NCI-H2196 treated with DMSO at 0.1 percent for 48 hours (cell line): ENCODE data around the gene CD74.

ENCODE experiments used
- DNase-seq: peaks from one replicate; lab custom pipeline; 2025; ENCODE audit not compliant: unreplicated experiment; lab: John Stamatoyannopoulos, UW

The CD74 gene

DNA sequence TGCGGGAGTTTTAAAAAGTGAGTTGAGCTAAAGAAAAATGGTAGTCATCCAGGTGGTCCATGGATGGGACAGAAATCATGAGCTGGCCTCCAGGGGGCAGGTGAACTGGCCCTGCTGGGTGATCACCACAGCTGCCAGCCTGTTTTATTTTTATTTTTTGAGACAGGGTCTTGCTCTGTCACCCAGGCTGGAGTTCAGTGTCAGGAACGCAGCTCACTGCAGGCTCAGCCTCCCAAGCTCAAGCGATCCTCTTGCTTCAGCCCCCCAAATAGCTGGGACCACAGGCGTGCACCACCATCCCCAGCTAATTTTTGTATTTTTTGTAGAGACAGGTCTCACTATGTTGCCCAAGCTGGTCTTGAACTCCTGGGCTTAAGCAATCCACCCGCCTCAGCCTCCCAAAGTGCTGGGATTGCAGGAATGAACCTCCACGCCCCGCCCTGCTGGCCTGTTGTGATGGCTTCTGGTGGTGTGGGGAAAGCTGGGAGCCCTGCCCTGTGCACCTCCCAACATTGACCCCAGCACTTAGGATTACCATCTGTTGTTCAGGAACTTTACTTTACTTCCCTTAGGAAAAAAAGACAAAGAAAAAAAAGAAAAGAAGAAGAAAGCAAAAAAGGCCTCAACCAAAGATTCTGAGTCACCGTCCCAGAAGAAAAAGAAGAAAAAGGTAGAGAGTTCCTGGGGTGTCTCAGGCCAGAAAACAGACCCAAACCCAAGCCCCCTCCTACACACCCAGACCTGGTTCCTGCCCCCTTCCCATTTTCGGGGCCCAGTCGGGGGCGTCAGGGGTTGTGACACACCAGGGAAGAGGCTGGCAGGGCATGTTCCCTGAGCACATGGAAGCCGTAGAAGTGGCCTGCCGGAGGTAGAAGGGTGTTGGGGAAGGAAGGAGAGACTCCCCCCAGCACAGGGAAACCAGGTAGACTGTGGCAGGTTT lies 14.7 kb downstream of the CD74 start:
- DNase-seq: no peak

DNA sequence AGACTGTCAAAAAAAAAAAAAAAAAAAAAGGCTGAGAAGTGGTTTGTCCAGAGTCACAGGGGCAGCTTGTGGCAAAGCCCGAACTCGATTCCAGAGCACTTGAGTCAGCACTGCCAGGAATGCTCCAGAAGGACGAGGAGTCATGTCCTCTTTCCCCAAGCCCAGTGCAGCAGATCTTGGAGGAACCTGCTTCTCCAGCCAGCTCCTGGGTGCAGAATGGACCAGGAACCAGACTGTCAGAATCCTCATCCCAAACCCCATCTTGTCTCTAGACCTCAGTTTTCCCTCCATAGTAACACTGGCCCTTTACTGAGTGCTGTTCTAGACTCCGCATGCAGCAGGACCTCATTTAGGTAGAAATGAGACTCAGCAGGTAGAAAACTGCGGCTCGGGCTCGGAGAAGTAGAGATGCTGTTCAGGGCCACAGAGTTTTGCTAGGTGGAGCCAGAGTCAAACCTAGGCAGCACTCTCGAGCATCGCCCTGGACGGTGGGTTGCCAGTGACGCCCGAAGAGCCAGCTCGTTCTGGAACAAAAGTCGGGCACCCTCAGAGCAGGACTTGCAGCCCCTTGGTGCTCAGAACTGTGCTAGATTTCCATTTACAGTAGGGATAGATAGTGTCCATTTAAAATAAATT lies 15.4 kb downstream of the CD74 start:
- no peak for DNase-seq

DNA sequence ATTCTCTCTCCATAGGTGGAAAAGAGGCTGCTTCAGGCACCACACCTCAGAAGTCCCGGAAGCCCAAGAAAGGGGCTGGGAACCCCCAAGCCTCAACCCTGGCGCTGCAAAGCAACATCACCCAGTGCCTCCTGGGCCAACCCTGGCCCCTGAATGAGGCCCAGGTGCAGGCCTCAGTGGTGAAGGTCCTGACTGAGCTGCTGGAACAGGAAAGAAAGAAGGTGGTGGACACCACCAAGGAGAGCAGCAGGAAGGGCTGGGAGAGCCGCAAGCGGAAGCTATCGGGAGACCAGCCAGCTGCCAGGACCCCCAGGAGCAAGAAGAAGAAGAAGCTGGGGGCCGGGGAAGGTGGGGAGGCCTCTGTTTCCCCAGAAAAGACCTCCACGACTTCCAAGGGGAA lies 16.4 kb downstream of the CD74 start:
- DNase-seq: no peak

DNA sequence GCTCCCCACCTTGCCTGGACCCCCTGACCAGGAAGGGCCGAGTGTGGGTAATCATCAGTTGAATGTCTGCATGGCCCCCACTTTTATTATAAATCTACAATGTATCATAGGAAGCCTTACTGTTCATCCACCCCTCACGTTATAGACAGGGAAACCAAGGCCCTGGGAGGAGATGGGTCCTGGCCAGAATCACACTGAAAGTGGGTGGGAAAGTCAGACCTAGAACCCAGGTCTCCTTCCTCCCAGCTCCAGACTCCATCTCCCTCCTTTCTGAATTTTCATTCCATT lies 17.1 kb downstream of the CD74 start:
- no peak for DNase-seq

DNA sequence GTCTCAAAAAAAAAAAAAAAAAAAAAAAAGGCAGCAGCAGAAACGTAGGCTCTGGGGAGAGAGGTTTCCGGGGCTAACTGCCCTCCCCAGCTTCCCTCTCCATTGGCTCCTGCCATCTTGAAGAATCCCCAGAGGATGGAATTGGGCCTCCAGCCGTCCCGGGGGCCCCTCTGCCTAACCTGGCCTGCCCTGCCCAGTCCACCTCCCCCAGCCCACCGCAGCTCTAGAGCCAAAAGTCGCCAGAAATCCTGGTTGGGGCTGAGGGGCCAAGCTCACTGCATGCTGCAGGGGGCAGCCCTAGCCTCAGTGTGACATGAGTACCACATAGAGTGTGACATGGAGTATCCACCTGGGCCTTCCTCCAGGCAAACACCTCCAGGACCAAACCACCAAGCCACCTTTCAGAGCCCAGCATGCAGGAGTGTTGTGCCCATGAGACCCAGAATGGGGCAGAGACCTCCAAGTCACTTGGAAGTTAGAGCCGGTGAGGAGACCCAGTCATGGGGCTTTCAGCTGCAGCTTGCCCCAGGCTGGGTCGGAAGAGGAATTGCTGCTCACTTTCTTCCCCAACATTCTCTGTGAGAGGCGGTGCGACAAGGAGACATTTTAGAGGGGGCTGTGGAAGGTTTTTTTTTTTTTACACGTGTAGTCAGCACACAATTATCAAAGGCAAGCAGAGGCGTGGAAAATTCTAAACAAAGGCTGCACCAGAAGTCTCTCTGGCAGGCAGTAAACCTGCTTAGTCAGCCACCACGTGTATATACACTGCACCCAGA lies 17.6 kb downstream of the CD74 start:
- DNase-seq: no peak

DNA sequence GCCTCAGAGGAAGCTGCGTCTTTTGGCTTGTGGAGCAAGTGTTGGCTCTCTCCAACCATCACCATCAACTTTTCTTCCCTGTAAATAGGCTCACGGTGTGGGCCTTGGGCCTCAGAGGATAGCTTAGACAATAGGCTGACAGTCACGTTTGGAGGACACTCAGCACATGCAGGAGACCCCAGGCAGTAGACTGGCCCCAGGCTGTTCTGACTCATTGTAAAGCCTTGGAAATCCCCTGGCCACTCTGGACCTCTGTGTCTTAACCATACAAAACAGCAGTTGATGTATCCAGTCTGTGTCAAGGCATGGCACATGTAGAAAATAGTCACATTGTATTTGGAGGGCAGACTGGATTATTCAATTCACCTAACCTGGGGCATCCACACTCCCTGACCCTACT lies 18.6 kb downstream of the CD74 start:
- no peak for DNase-seq

DNA sequence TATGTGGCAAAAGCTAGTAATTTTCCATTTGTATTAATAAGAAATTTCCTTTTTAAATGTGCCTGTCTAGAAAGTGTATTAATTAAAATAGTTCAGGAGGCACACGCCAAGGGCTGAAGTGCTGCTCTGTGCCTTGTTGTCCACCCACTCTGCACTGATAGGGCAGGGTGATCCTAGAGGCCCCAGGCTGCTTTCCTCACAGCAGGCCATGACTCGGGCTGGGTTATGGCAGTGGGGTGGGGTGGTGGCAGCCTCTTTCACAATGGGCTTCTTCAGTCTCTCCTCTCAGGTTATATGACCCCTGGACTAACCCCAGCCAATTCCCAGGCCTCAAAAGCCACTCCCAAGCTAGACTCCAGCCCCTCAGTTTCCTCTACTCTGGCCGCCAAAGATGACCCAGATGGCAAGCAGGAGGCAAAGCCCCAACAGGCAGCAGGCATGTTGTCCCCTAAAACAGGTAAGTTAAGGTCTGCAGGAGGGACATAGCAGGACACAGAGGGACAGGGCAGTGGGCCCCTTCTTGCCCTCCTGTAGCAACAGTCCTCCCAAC lies 19.5 kb downstream of the CD74 start:
- no peak for DNase-seq

DNA sequence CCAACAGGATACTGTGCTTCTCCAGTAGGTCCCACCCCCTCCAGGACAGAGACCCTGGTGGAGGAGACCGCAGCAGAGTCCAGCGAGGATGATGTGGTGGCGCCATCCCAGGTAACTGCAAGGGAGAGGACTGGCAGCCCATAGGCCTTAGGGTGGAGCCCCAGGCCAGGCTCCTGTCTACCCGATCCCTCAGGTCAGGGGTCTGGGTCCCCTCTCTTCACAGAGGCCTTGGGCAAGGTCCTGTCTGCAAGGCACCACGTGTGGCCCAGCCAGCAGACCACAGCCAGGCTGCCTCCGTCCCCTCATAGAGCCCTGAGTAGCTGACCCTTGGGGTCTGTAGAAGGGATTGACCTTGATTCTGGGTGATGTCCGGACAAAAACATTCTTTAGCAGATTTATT lies 20.0 kb downstream of the CD74 start:
- no peak for DNase-seq

DNA sequence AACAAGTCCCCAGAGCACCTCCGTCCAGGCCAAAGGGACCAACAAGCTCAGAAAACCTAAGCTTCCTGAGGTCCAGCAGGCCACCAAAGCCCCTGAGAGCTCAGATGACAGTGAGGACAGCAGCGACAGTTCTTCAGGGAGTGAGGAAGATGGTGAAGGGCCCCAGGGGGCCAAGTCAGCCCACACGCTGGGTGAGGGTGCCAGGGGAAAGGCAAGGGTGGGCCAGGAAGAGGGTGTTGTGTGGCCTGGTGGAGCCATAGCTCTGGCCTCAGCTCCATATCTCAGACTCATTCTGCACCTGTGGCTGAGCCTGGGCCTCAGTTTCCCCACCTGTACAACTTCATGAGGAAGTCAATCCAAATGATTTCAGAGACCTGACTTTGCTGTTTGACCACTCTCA lies 20.7 kb downstream of the CD74 start:
- DNase-seq: no peak

DNA sequence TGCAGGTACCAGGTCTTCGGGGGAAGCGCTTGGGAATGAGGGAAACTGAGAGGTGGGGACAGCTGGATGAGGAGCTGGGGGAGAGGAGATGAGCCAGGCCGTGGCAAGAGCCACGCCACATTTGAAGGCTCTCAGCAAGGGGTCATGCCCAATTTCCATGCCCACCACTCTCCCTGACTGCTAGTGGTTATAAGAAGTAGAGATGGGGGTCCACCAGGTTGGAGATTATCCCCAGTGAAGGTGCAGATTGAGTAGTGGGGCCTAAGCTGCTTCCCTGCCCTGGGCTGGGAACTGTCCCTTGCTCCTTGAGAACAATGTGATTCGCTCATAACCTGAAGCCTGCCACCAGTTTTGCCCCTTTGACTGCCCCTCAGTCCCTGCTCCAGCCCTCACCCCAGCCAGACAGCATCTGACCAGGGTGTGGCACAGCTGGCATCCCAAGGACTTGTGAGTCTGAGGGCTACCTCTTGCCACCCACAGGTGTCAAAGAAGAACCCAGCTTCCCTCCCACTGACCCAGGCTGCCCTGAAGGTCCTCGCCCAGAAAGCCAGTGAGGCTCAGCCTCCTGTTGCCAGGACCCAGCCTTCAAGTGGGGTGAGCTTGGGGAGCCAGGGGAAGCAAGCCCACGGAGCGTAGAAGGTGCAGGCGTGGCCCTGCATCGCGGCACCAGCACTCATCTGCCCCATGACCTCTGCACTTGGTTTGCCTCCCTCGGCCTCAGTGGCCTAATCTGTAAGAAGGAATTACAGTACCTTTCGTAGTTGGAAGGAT lies 21.5 kb downstream of the CD74 start:
- DNase-seq: no peak

DNA sequence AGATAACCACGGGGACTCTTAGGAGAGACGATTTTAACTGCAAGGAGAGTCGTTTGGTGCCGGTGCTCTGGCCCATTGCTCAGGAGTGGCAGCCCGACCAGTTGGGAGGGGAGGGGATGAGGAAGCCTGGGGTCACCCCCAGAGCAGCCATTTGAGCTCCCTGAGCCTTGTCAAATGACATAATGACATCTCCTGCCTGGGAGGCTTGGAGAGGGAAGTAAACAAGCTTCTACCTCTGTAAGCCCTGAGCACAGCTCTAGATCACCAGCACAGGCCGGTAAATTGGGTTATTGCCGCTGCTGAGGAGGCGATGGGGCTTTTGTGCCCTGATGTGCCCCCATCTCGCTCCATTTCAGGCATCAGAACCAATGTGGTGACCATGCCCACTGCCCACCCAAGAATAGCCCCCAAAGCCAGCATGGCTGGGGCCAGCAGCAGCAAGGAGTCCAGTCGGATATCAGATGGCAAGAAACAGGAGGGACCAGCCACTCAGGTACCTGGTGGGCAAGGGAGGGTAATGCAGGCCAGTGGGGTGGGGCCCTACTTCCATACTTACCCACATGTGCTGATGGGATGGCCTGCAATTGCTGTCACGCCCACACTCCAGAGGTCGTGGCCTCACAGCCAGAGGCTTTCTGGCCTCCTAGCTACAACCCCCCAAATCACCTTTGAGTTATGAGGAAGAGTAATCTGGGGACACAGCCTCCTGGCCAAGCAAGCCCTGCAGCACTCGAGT lies 23.0 kb downstream of the CD74 start:
- DNase-seq: no peak

DNA sequence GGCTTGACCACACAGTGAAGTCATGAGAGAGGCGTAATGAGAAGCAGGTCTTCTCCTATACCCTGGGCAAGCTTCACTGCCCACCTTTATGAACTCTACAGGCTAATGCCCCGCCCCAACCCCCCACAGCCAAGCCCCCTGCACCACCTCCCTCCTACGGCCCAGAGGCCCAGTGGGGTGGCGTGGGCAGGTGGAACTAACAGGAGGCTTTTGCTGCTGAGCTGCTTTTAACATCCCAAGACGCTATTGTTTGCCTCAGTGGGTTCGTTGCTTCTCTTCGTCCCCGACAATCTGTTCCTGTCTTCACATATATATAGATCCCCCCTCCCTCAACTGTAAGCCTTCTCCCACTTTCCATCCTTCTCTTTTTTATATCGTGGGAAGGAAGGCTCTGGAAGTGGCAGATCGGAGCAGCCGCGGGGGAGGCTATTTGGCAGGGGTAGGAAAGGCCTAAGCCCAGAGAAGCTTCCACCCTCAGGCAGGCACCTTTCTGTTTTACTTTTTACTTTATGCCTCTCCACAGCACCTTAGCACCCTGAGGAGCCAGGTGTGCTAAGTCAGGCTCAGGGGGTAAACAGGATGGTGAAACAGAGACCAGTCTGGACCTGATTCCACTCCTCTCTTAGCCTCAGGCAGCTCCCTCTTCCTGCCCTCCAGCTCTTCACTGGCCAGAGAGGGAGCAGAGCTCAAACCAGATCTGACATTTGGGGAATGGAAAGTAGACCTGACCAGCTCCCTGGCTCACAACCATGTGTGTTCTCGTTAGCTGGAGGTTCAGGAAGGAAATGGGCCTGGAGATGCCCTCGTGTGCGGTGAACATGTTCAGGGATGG lies 26.5 kb downstream of the CD74 start:
- DNase-seq: no peak

DNA sequence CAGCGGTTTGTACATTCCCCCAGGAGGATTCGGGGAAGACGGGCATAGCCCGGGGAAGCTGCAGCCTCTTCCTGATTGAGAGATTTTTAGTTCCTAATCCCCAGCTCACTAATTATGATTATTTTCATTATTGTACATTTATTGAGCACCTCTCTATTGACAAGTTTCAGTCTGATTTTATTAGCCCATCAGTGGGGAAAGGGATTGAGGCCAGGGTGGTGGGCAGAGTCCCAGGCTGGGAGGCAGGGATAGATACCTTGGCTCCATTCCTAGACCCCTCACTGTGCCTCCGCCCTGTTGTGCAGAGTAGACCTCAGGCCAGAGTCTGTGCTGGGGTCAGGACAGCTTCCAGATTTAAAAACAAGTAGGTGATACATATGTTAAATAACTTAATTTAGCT lies 28.0 kb downstream of the CD74 start:
- no peak for DNase-seq

DNA sequence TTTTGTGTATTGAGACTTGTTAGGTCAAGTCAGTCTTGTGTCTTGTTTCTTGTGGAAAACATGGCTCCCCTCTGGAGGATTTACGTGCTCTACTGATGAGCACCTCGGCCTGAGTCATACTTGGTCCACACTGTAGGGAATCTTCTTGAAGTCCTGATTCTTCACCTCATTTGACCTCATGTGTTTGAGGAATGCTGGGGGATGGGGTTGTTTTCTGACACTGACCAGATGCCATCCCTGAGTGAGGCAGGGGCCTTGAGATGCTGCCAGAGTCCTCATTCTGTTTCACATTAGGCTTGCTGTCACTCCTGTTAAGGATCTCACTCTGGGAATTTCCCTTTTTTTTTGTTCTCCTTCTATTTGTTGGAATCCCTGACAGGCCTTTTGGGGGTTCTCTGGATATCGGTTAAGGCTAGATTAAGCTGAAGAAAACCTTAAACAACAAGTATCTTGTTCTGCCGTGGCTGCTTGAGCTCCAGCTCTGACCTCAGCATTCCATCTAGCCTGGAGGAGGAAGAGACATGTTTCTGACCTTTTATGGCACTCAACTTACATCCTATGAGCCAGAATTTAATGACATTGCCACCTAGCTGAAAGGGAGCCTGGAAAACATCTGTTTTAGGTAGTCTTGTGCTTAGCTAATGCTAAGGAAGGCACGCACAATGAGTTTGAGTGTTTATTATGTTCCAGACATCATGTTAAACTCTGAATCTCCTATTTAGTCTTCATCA lies 34.6 kb downstream of the CD74 start:
- no peak for DNase-seq

DNA sequence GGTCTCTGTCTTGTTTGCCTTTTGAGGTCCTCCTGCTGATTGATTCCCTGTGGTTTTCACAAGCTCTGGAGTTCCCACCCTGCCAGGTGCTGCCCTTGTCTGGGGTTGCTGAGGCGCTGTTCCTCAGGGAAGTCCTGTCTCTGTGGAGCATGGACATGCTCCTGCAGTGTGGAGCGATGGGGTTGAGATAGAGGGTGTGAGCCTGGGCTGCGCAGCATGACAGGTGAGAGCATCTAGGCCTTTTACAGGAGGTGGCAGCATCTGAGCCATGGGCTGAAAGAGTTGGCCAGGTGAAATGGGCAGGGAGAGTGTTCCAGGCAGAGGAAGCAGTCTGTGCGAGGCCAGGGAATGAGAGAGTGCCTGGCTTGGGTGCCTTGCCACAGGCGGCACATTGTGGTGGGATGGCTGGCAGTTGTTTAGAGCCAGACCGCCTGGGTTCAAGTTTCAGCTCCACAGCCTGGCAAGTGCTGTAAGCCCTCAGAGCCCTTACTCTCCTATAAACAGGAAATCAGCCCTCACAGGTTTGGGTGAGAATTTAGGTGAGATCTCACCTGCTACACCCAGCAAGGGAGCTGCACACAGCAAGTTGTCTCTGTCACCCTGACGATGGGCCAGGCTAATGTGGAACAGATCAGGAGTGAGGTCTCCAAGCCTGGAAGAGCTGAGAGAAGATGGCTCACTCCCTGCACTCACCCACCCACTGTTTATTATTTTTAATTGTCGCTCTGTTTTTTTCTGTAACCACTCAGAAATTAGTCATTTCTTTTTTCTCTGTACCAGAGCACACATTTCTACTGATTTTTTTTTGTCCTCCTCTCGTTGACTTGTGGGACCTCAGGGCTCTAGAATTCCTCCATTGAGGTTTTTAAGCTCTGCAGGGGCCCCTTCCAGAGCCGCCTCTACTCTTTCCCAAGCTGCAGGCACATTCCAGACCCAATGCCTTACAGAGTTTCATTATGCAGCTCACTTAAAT lies 35.6 kb downstream of the CD74 start:
- DNase-seq: no peak

DNA sequence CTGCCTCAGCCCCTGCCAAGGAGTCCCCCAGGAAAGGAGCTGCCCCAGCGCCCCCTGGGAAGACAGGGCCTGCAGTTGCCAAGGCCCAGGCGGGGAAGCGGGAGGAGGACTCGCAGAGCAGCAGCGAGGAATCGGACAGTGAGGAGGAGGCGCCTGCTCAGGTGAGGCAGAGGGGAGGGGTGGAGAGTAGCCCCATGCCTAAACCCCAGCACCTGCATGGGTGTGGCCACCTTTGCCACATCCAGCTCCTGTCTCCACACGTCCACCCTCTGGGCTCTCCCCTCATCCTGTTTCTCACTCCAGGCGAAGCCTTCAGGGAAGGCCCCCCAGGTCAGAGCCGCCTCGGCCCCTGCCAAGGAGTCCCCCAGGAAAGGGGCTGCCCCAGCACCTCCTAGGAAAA lies 38.1 kb downstream of the CD74 start:
- no peak for DNase-seq

DNA sequence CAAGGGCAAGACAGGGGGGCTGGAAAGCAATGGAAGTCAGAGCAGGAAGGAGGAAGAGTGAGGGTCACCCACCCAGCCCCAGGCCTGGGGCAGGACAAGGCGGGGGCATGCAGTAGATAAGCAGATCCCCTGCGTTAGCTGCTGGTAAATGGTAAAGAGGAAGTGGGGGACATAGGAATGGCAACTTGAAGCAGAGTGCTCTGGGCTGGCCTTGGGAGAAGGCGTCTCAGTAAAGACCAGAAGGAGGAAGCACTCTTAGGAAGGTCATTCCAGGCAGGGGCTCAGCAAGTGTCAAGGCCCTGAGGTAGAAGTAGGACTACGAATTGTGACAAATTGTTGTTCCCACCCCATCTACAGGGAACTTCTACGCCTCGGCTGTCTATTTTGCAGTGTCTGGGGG lies 40.1 kb downstream of the CD74 start:
- no peak for DNase-seq

DNA sequence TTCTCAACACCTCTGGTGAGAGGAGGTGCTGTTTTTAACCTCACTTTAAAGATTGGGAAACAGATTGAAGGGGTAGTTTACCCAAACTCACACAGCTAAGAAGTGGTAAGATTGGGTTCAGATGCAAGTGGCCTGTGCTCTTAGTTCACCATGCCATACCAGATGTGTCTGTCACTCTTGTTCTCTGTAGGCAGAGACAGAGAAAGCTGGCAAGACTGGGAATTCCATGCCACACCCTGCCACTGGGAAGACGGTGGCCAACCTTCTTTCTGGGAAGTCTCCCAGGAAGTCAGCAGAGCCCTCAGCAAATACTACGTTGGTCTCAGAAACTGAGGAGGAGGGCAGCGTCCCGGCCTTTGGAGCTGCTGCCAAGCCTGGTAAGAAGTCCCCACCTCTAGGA lies 44.2 kb downstream of the CD74 start:
- DNase-seq: no peak
